ENCODE measurements around the gene CAMTA1.

The CAMTA1 gene

GRCh38 chr1:7515175-7515574 lies 729.9 kb downstream of the CAMTA1 start:
- TF ChIP-seq, protein P1, sequence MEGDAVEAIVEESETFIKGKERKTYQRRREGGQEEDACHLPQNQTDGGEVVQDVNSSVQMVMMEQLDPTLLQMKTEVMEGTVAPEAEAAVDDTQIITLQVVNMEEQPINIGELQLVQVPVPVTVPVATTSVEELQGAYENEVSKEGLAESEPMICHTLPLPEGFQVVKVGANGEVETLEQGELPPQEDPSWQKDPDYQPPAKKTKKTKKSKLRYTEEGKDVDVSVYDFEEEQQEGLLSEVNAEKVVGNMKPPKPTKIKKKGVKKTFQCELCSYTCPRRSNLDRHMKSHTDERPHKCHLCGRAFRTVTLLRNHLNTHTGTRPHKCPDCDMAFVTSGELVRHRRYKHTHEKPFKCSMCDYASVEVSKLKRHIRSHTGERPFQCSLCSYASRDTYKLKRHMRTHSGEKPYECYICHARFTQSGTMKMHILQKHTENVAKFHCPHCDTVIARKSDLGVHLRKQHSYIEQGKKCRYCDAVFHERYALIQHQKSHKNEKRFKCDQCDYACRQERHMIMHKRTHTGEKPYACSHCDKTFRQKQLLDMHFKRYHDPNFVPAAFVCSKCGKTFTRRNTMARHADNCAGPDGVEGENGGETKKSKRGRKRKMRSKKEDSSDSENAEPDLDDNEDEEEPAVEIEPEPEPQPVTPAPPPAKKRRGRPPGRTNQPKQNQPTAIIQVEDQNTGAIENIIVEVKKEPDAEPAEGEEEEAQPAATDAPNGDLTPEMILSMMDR (conservative IDR thresholded peaks at IDR 0.05; ENCODE audit: low read depth, low read length), result no peak
- no peak for DNase-seq (ENCODE audit: low read depth)
- H3K4me3 ChIP-seq (ENCODE audit: low read length), result no peak overlapping the region

DNA sequence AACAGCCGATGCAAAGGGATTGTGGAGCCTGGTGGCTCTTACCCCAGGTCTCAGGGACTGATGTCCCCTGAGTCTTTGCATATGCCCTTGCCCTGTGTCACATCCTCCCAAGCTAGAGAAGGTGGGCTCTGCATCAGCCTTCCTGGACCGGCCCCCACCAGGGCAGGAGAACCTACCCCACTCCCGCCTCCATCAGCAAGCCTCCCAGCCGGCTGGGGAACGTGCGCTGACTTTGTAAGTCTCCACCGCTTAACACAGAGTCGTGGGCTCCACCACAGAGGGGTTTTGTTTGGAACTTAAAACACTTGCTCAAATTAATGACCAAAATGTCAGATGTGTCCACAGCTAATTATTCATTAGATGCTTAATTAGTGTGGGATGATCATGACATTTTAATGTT lies 730.6 kb downstream of the CAMTA1 start:
- TF ChIP-seq, protein P1 (conservative IDR thresholded peaks at IDR 0.05; ENCODE audit: low read depth, low read length), result no peak
- no peak overlapping the region for H3K4me3 ChIP-seq (ENCODE audit: low read length)
- no peak for DNase-seq (ENCODE audit: low read depth)

DNA sequence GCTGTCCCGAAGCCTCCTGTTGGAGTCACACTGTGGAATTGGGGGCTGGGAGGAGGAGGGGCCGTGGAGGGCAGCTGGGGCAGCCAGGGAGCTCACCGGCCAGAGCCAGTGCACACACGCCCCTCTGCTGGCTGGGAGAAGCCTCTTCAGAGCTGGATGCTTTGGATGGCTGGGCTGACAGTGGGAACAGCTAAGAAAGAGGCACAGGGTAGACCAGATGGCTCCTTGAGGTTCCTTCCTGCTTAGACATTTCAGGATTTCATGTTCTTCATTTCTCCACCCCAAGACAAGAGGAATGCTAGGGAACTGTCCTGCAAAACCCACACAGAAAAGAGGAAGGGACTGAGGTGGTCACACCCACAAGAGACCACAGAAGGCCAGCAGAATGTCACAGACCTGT lies 731.1 kb downstream of the CAMTA1 start:
- TF ChIP-seq, protein P1 (conservative IDR thresholded peaks at IDR 0.05; ENCODE audit: low read depth, low read length), result peak; percentile 33
- no peak overlapping the region for H3K4me3 ChIP-seq (ENCODE audit: low read length)
- DNase-seq (ENCODE audit: low read depth), result no peak

GRCh38 chr1:7516929-7517328 lies 731.7 kb downstream of the CAMTA1 start:
- TF ChIP-seq, protein P1 (conservative IDR thresholded peaks at IDR 0.05; ENCODE audit: low read depth, low read length), result no peak
- no peak overlapping the region for H3K4me3 ChIP-seq (ENCODE audit: low read length)
- DNase-seq (ENCODE audit: low read depth), result no peak

GRCh38 chr1:7517611-7518330 lies 732.5 kb downstream of the CAMTA1 start:
- DNase-seq (ENCODE audit: low read depth), result no peak
- TF ChIP-seq, protein P1 (conservative IDR thresholded peaks at IDR 0.05; ENCODE audit: low read depth, low read length), result no peak
- H3K4me3 ChIP-seq (ENCODE audit: low read length), result no peak overlapping the region

DNA sequence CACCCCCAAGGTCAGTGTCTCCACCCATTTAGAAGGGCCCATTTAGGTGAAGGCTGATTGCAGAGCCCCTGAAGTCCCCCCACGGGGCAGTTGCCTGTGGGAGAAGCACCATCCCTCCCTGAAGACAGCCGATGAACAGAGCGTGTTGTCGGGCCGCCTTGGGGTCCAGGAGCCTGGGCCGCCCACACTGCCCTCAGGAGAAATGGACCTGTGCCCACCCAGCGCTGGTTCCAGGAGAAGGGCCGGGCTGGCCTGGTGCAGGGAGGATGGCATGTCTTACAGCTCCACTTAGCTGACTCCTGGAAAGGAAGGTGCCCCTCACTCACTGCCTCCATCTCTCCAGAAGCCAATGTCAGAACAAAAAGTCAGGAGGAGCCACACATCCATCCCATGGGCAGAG lies 733.2 kb downstream of the CAMTA1 start:
- DNase-seq (ENCODE audit: low read depth), result no peak
- no peak overlapping the region for H3K4me3 ChIP-seq (ENCODE audit: low read length)
- TF ChIP-seq, protein P1 (conservative IDR thresholded peaks at IDR 0.05; ENCODE audit: low read depth, low read length), result no peak

DNA sequence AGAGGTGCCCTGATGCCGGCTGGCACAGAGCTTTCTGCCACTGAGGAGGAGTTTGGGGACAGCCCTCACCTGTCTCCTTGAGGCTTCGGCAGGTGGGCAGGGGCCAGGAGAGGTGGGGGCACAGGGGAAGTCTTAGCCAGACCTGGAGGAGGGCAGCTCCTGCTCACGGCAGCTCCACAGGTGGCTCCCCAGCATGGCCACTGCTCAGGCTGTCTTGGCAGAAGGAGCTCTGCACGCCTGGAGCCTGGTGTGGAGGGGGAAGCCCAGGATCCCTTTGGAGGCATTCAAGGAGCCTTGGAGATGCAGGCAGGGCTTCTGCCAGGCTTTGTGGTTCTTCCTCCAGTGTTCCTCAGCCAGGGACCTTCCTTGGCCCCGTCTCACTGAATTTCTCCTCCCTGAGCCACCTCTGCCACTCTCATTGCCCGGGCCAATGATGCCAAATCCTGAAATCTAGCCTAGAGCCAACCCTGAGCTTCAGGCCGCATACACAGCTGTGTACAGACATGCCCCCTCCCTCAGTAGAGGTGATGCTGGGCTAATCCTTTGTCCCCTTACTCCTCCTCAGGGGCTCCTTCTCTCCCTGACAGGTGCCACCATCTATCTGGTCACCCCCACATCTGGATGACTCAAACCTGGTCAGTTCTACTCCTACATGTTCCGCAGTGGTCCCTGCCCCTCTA lies 734.1 kb downstream of the CAMTA1 start:
- TF ChIP-seq, protein P1 (conservative IDR thresholded peaks at IDR 0.05; ENCODE audit: low read depth, low read length), result no peak
- no peak overlapping the region for H3K4me3 ChIP-seq (ENCODE audit: low read length)
- DNase-seq (ENCODE audit: low read depth), result no peak

Data from retinal pigment epithelial cell (primary cell).